ENCODE data around the gene STOML1.

STOML1 gene

DNA sequence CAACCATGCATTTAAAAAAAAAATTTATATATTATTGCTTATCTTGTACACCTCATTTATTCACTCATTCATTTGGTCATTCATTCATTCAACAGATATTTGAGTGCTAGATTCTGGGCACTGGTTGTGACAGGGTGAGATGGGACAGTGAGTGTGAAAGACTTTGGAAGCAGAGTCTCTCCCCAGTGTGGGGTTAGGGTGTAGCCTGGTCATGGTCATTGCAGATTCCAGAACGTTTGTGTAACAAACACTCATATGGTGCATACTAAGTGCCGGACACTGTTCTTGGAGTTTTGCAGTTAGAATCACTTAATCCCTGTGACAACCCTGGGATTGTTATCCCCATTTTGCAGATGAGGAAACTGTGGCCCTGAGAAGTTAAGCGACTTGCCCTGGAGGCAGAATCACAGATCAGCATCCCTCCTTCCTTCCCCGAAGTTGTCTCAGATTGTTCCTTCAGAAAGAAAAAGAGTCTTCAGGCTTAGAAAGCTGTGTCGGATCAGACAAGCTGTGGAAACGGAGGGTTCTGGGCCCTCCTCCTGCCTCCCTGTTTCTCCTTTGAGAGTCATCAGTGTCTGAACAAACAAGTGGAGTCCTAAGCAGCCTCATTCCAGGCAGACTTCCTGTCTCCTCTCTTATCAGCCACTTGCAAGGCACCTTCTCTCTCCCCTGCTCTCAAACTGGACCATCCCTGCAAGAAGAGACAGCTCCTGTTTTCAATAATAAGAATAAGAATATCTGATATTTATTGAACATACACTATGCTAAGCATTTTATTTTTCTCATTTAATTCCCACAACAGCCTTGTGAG is 59.5 kb downstream of the STOML1 start:
- DNase-seq (ENCODE audit: low spot score) (no peak), FAIRE-seq (no peak)

DNA sequence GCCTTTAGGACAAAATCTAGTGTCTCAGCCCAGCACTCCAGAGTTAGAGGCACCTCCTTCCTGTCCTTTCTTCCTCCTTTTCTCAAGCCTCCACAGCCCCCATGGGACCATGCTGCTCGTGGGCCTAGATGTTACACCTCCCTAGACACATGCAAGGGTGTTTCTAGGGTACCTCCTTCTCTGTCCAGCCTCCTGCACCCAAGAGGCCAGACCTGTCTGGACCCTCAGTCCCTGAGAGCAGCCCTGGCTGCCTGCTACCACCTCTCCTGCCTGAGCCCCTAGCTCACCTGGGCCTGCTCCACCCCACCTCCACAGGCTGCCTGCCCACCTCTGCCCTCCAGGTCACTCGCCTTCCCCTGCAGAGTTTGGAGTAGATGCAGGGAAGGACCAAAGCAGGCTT is 60.7 kb downstream of the STOML1 start:
- no peak for FAIRE-seq
- DNase-seq (ENCODE audit: low spot score): no peak

DNA sequence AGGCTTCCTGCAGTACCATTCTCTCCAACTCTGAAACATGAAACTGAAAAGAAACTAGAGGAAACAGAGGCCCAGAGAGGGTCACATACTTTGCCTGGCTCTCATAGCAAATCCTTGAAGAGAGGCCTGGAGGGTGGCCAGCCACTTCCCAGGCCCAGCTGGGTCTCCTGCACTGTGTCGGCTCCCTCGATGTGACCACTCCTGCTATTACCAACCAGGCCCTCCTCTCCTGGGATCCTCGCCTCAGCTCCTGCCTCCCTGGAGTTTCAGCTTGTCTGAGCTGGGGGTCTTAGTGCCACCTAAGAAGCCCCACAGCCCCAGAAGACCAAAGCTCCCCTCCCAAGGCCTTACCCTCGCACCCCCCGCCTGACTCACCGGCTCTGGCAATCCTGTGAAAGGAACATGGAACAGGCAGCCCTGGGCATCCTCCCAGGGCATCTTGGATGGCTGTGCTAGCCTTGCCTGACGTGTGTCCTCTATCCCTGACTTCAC is 61.3 kb downstream of the STOML1 start:
- DNase-seq (ENCODE audit: low spot score) (no peak), FAIRE-seq (no peak)

DNA sequence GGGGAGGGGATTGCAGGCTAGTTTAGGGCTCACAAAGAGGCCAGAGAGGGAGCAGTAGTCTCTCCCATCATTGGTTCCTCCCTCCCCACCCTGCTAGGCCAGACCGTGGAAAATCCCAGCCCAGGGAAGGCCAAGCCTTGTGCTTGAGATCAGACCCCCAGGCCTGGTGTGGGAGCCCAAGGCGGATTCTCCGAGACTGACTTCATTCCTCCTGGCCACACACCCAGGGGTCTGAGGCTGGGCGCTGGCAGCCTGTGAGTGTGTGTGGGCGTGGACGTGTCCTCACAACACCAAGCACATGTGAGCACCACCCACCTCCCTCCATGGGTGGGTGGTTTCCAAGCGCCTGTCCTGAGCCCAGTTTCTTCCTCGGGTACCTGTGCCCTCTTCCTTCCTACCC is 61.7 kb downstream of the STOML1 start:
- DNase-seq (ENCODE audit: low spot score): no peak
- no peak for FAIRE-seq

DNA sequence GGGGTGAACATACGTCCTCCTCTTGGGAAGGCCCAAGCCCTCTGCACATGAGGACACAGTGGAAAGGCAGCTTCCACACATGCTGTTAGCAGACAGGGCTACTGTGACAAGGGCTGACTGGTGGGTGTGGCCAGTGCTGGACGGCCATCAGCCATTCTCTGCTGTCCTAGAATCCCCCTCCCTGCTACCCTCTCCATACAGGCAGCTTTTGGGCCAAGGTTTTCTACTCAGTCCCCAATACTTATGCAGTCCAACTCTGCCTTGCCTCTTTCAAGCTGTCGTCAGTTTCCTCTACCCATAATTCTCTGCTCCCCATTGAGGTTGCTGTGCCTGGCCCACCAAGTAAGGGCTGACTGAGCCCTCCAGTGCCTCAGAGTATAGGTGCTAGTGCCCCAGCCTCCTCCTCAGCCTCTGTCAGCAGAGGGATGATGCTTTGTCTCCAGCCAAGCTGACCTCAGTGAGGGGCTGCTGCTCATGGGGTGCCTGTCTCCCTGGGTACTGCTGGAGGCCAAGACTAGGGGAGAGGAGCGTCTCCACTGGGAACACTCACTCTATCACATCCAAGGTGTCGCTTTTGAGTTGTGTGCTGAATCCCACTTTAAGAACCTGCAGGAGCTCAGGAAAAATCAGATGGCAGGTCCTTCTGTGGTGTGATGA is 63.0 kb downstream of the STOML1 start:
- FAIRE-seq: no peak

More for the DNA sequence above, 63.0 kb downstream of the STOML1 start:
- DNase-seq (ENCODE audit: low spot score): no peak
